Liver (tissue), 9 donors: Measurements from ENCODE around the gene DNM3. TPM values are rescaled to one million over a fixed set of nuclear protein-coding genes. Genes with fewer than 3 reads are reported as not detected.

Experiments
- DNase-seq: peaks from one replicate; pipeline ENCODE4 v3.0.0-alpha.2; 2017; ENCODE audit warnings: low spot score
- H3K27ac ChIP-seq, 2 donors: one replicate each; pipeline ENCODE4 v1.7.0; 2013; ENCODE audit warnings: inconsistent platforms in 2 of 2, low read length in 2 of 2, control low read depth in 1 of 2, low read depth in 1 of 2, mild to moderate bottlenecking in 1 of 2
- H3K27me3 ChIP-seq, 4 donors: one replicate each; pipeline versions ENCODE4 v1.6.1 to v1.7.0; 2013; ENCODE audit warnings: low read length in 3 of 4, inconsistent platforms in 1 of 4, mild to moderate bottlenecking in 1 of 4, moderate library complexity in 1 of 4; ENCODE audit not compliant: control insufficient read depth in 4 of 4, insufficient read depth in 4 of 4
- H3K36me3 ChIP-seq, 4 donors: one replicate each; pipeline versions ENCODE4 v1.6.1 to v1.7.0; 2013; ENCODE audit warnings: low read length in 3 of 4, mild to moderate bottlenecking in 3 of 4, low read depth in 1 of 4, moderate library complexity in 1 of 4; ENCODE audit not compliant: control insufficient read depth in 4 of 4, insufficient read depth in 3 of 4
- H3K4me1 ChIP-seq, 4 donors: one replicate each; pipeline versions ENCODE4 v1.6.1 to v1.7.0; 2013; ENCODE audit warnings: low read length in 3 of 4, mild to moderate bottlenecking in 3 of 4, moderate library complexity in 1 of 4; ENCODE audit not compliant: control insufficient read depth in 4 of 4, insufficient read depth in 4 of 4
- H3K4me3 ChIP-seq, 3 donors: one replicate each; pipeline versions ENCODE4 v1.6.1 to v1.7.0; 2013; ENCODE audit warnings: low read length in 3 of 3, control low read depth in 1 of 3, low read depth in 1 of 3, mild to moderate bottlenecking in 1 of 3
- H3K9ac ChIP-seq, 2 donors: one replicate each; pipeline ENCODE4 v1.7.0; 2013; ENCODE audit warnings: low read length in 2 of 2, mild to moderate bottlenecking in 2 of 2, moderate library complexity in 2 of 2, control low read depth in 1 of 2, low read depth in 1 of 2
- H3K9me3 ChIP-seq, 4 donors: one replicate each; pipeline versions ENCODE4 v1.6.1 to v1.7.0; 2013; ENCODE audit warnings: low read length in 3 of 4; ENCODE audit not compliant: control insufficient read depth in 4 of 4
- ATF3 ChIP-seq: IDR thresholded peaks from 2 replicates; pipeline ENCODE4 v1.6.1; 2016; ENCODE audit warnings: antibody characterized with exemption
- CTCF ChIP-seq: fragments of 150-350 bp; IDR thresholded peaks from 2 replicates; pipeline ENCODE4 v1.5.1; 2017; ENCODE audit warnings: improper control_type of control experiment, low read depth, low read length; ENCODE audit not compliant: missing input control
- EGR1 ChIP-seq, 2 donors: IDR thresholded peaks; 2 replicates each; pipeline ENCODE4 v1.6.1; 2016 to 2018; ENCODE audit warnings: antibody characterized with exemption in 2 of 2, low read depth in 2 of 2
- FOXA1 ChIP-seq: IDR thresholded peaks from 2 replicates; pipeline ENCODE4 v1.6.1; 2016; ENCODE audit warnings: antibody characterized with exemption
- FOXA2 ChIP-seq: IDR thresholded peaks from 2 replicates; pipeline ENCODE4 v1.6.1; 2016; ENCODE audit warnings: antibody characterized with exemption
- GABPA ChIP-seq, 2 donors: IDR thresholded peaks in 1 of 2; conservative IDR thresholded peaks in 1 of 2; 2 replicates each; pipeline ENCODE4 v1.6.1; 2016; ENCODE audit warnings: antibody characterized with exemption in 2 of 2, mild to moderate bottlenecking in 1 of 2, moderate library complexity in 1 of 2
- HNF4A ChIP-seq, 2 donors: conservative IDR thresholded peaks; 2 replicates each; pipeline ENCODE4 v1.6.1; 2016; ENCODE audit warnings: antibody characterized with exemption in 2 of 2, mild to moderate bottlenecking in 2 of 2
- HNF4G ChIP-seq: IDR thresholded peaks from 2 replicates; pipeline ENCODE4 v1.6.1; 2016; ENCODE audit warnings: antibody characterized with exemption
- JUND ChIP-seq, 2 donors: IDR thresholded peaks; 2 replicates each; pipeline ENCODE4 v1.6.1; 2016; ENCODE audit warnings: antibody characterized with exemption in 2 of 2
- MAX ChIP-seq: IDR thresholded peaks from 2 replicates; pipeline ENCODE4 v1.6.1; 2016; ENCODE audit warnings: antibody characterized with exemption
- NR2F2 ChIP-seq: IDR thresholded peaks from 2 replicates; pipeline ENCODE4 v1.6.1; 2016; ENCODE audit warnings: antibody characterized with exemption
- RAD21 ChIP-seq, 2 donors: IDR thresholded peaks; 2 replicates each; pipeline ENCODE4 v1.6.1; 2016; ENCODE audit warnings: antibody characterized with exemption in 2 of 2, mild to moderate bottlenecking in 2 of 2
- REST ChIP-seq: IDR thresholded peaks from 2 replicates; pipeline ENCODE4 v1.6.1; 2016; ENCODE audit warnings: antibody characterized with exemption, mild to moderate bottlenecking
- RXRA ChIP-seq, 2 donors: IDR thresholded peaks; 2 replicates each; pipeline ENCODE4 v1.6.1; 2017 to 2018; ENCODE audit warnings: antibody characterized with exemption in 2 of 2, mild to moderate bottlenecking in 1 of 2
- SP1 ChIP-seq: IDR thresholded peaks from 2 replicates; pipeline ENCODE4 v1.6.1; 2018; ENCODE audit warnings: antibody characterized with exemption, mild to moderate bottlenecking
- TAF1 ChIP-seq: conservative IDR thresholded peaks from 2 replicates; pipeline ENCODE4 v1.6.1; 2016; ENCODE audit warnings: antibody characterized with exemption, mild to moderate bottlenecking
- YY1 ChIP-seq: IDR thresholded peaks from 2 replicates; pipeline ENCODE4 v1.6.1; 2016; ENCODE audit warnings: antibody characterized with exemption, mild to moderate bottlenecking
- ZBTB33 ChIP-seq: IDR thresholded peaks from 2 replicates; pipeline ENCODE4 v1.6.1; 2016; ENCODE audit warnings: antibody characterized with exemption
- WGBS: extraction: QIAGEN DNeasy Blood & Tissue Kit; methylation state at CpG from one replicate; pipeline ENCODE4 v1.1.7; 2013; 5-methylcytosine and 5-hydroxymethylcytosine counted together
- polyA plus RNA-seq, 2 donors: library from polyadenylated mRNA; stranded (reverse) in 1 of 2; unstranded in 1 of 2; fragments of 200-250 nt in 1 of 2; fragments of >200 nt in 1 of 2; fragmentation: Nextera tagmentation in 1 of 2; extraction: Ambion mirVana in 1 of 2; gene quantifications; one replicate each; pipeline versions ENCODE4 v1.2.1 to v1.2.3, GENCODE V29; 2013 to 2015
- total RNA-seq, 2 donors: library from RNA; depleted of rRNA; stranded (reverse); fragments of >200 nt; gene quantifications; one replicate each; pipeline ENCODE4 v1.2.3, GENCODE V29; 2014
- donor health status: healthy.
- donor health status: healthy.
- donor health status: healthy.
- donor health status: healthy.
- donor health status: healthy.

DNM3 gene
- total and polyA plus RNA-seq, 4 donors = 0.08 to 3.2 (median 1.0) TPM

GRCh38 chr1:172384656-172385055, 543.4 kb downstream of the DNM3 start:
- Histone ChIP-seq H3K9me3 (no peaks in the 10 kb centered on the region), H3K27ac (no peak overlapping the region), H3K9ac (no peak overlapping the region), H3K4me3 (no peak overlapping the region), H3K36me3 (no peaks in the 10 kb centered on the region), H3K27me3 (no peaks in the 10 kb centered on the region), H3K4me1 (no peaks in the 10 kb centered on the region)
- no peak for DNase-seq
- no peak for TF ChIP-seq EGR1 (IDR thresholded peaks at IDR 0.05; ENCODE audit: low read depth in 2 of 2)
- TF ChIP-seq MAX = no peak
- no peak for TF ChIP-seq SP1
- no peak for TF ChIP-seq RAD21 (IDR thresholded peaks at IDR 0.05)
- no peak for TF ChIP-seq FOXA2
- TF ChIP-seq TAF1 = no peak
- no peak for TF ChIP-seq JUND (IDR thresholded peaks at IDR 0.05)
- TF ChIP-seq REST = no peak
- TF ChIP-seq CTCF = no peak
- no peak for TF ChIP-seq NR2F2
- no peak for TF ChIP-seq RXRA (IDR thresholded peaks at IDR 0.05)
- TF ChIP-seq GABPA (IDR thresholded peaks at IDR 0.05 in 1 of 2, conservative IDR thresholded peaks at IDR 0.05 in 1 of 2) = no peak
- no peak for TF ChIP-seq ZBTB33
- no peak for TF ChIP-seq ATF3
- no peak for TF ChIP-seq HNF4A (conservative IDR thresholded peaks at IDR 0.05)
- no peak for TF ChIP-seq HNF4G
- no peak for TF ChIP-seq FOXA1
- TF ChIP-seq YY1 = no peak
- WGBS = 96% methylated on average over 1 of the region's 1 CpG
